Measurements from ENCODE around the gene TOP1.
"Not testable (repeated sequence)": the region's sequence is repeated elsewhere in the genome, so short reads cannot be mapped to it uniquely, and the experiment has no call there.

TOP1 gene

GRCh38 chr20:41110930-41111577 is 82.4 kb downstream of the TOP1 start:
- TF ChIP-seq EZH2 (optimal IDR thresholded peaks at IDR 0.05; ENCODE audit: low read depth, low read length), result no peak
- TF ChIP-seq EZH2phosphoT487 (IDR thresholded peaks at IDR 0.05; ENCODE audit: low read length), result no peak
- TF ChIP-seq CTCF (IDR thresholded peaks at IDR 0.05; ENCODE audit: low read length), result no peak
- H3F3A ChIP-seq (ENCODE audit: insufficient read depth, low read length), result no peaks in the 10 kb centered on the region
- H3K4me3 ChIP-seq (ENCODE audit: low read length), result no peak overlapping the region
- no peaks in the 10 kb centered on the region for H3K9me3 ChIP-seq (replicated peaks; ENCODE audit: insufficient read depth, low read length)
- no peak for DNase-seq
- H2AFZ ChIP-seq (ENCODE audit: low read length), result no peak overlapping the region
- no peaks in the 10 kb centered on the region for H3K9me2 ChIP-seq (replicated peaks; ENCODE audit: insufficient read depth, low read length)
- H3K4me1 ChIP-seq (ENCODE audit: low read length), result no peaks in the 10 kb centered on the region
- no peaks in the 10 kb centered on the region for H3K27me3 ChIP-seq (replicated peaks; ENCODE audit: insufficient read depth, low read length)
- H3K9ac ChIP-seq (ENCODE audit: low read length), result no peak overlapping the region
- no peaks in the 10 kb centered on the region for H4K20me1 ChIP-seq (ENCODE audit: insufficient read depth, low read length)
- peaks cover 8% of the 10 kb centered on the region; the same call in 1 of the 2 replicates for H3K36me3 ChIP-seq (replicated peaks; ENCODE audit: insufficient read depth, low read length)
- no peak overlapping the region for H3K4me2 ChIP-seq (ENCODE audit: low read depth, low read length)
- H3K27ac ChIP-seq (ENCODE audit: low read length), result no peak overlapping the region
- H3K79me2 ChIP-seq (ENCODE audit: low read length), result no peaks in the 10 kb centered on the region

GRCh38 chr20:41111578-41111951 is 82.9 kb downstream of the TOP1 start:
- DNase-seq, result no peak
- Histone ChIP-seq H3K27ac (ENCODE audit: low read length) (no peak overlapping the region), H3K36me3 (replicated peaks; ENCODE audit: insufficient read depth, low read length) (peaks cover 12% of the 10 kb centered on the region; the same call in 1 of the 2 replicates), H3K27me3 (replicated peaks; ENCODE audit: insufficient read depth, low read length) (no peaks in the 10 kb centered on the region), H3K9me2 (replicated peaks; ENCODE audit: insufficient read depth, low read length) (no peaks in the 10 kb centered on the region), H3F3A (ENCODE audit: insufficient read depth, low read length) (no peaks in the 10 kb centered on the region), H3K9me3 (replicated peaks; ENCODE audit: insufficient read depth, low read length) (no peaks in the 10 kb centered on the region), H4K20me1 (ENCODE audit: insufficient read depth, low read length) (no peaks in the 10 kb centered on the region), H3K4me1 (ENCODE audit: low read length) (no peaks in the 10 kb centered on the region), H3K79me2 (ENCODE audit: low read length) (no peaks in the 10 kb centered on the region), H3K4me3 (ENCODE audit: low read length) (no peak overlapping the region), H3K4me2 (ENCODE audit: low read depth, low read length) (no peak overlapping the region), H3K9ac (ENCODE audit: low read length) (no peak overlapping the region), H2AFZ (ENCODE audit: low read length) (no peak overlapping the region)
- TF ChIP-seq EZH2phosphoT487 (IDR thresholded peaks at IDR 0.05; ENCODE audit: low read length) (no peak), CTCF (IDR thresholded peaks at IDR 0.05; ENCODE audit: low read length) (no peak), EZH2 (optimal IDR thresholded peaks at IDR 0.05; ENCODE audit: low read depth, low read length) (no peak)

GRCh38 chr20:41116282-41116956 is 87.8 kb downstream of the TOP1 start:
- H3K79me2 ChIP-seq (ENCODE audit: low read length), result no peaks in the 10 kb centered on the region
- TF ChIP-seq EZH2phosphoT487 (IDR thresholded peaks at IDR 0.05; ENCODE audit: low read length), result no peak
- TF ChIP-seq EZH2 (optimal IDR thresholded peaks at IDR 0.05; ENCODE audit: low read depth, low read length), result no peak
- TF ChIP-seq CTCF (IDR thresholded peaks at IDR 0.05; ENCODE audit: low read length), result no peak
- H3K4me3 ChIP-seq (ENCODE audit: low read length), result no peak overlapping the region
- no peaks in the 10 kb centered on the region for H3K9me2 ChIP-seq (replicated peaks; ENCODE audit: insufficient read depth, low read length)
- no peak overlapping the region for H3K27ac ChIP-seq (ENCODE audit: low read length)
- peaks cover 21% of the 10 kb centered on the region for H3K36me3 ChIP-seq (replicated peaks; ENCODE audit: insufficient read depth, low read length)
- H4K20me1 ChIP-seq (ENCODE audit: insufficient read depth, low read length), result no peaks in the 10 kb centered on the region
- no peak for DNase-seq
- H3K9me3 ChIP-seq (replicated peaks; ENCODE audit: insufficient read depth, low read length), result no peaks in the 10 kb centered on the region
- no peak overlapping the region for H3K9ac ChIP-seq (ENCODE audit: low read length)
- no peak overlapping the region for H3K4me2 ChIP-seq (ENCODE audit: low read depth, low read length)
- no peaks in the 10 kb centered on the region for H3K27me3 ChIP-seq (replicated peaks; ENCODE audit: insufficient read depth, low read length)
- no peaks in the 10 kb centered on the region for H3F3A ChIP-seq (ENCODE audit: insufficient read depth, low read length)
- no peak overlapping the region for H2AFZ ChIP-seq (ENCODE audit: low read length)
- no peaks in the 10 kb centered on the region for H3K4me1 ChIP-seq (ENCODE audit: low read length)

GRCh38 chr20:41118159-41118558 is 89.5 kb downstream of the TOP1 start:
- H3K36me3 ChIP-seq (replicated peaks; ENCODE audit: insufficient read depth, low read length), result peaks cover 27% of the 10 kb centered on the region
- H3K9me2 ChIP-seq (replicated peaks; ENCODE audit: insufficient read depth, low read length); H3K4me2 ChIP-seq (ENCODE audit: low read depth, low read length); H3K27ac ChIP-seq (ENCODE audit: low read length); H2AFZ ChIP-seq (ENCODE audit: low read length); H3K79me2 ChIP-seq (ENCODE audit: low read length); H3K4me3 ChIP-seq (ENCODE audit: low read length); H3K9me3 ChIP-seq (replicated peaks; ENCODE audit: insufficient read depth, low read length); DNase-seq; H3F3A ChIP-seq (ENCODE audit: insufficient read depth, low read length); H4K20me1 ChIP-seq (ENCODE audit: insufficient read depth, low read length); H3K9ac ChIP-seq (ENCODE audit: low read length); H3K27me3 ChIP-seq (replicated peaks; ENCODE audit: insufficient read depth, low read length); H3K4me1 ChIP-seq (ENCODE audit: low read length): not testable (repeated sequence)
